PC-3 (cell line): ENCODE measurements around the gene EPB41. TPM values are rescaled to one million over a fixed set of nuclear protein-coding genes. Genes with fewer than 3 reads are reported as not detected.
A peak's percentile ranks its signal among the peaks of the same experiment; 100 is the strongest.

Experiments
- ATAC-seq: fragments of 200-7000 bp; cut with Tn5 transposase; 2 replicates; pipeline ENCODE4 v1.9.1; 2020; ENCODE audit warnings: mild to moderate bottlenecking, moderate library complexity
- BruUV-seq: library from RNA; stranded (reverse); fragments of 400-500 nt; replicated peaks from 2 replicates; lab custom pipeline; 2021; lab: Mats Ljungman, UMichigan
- CTCF ChIA-PET: fragments of 300-600 bp; sonication (Branson Sonifier 250); formaldehyde crosslinking; loops from one replicate; lab custom pipeline; 2022; ENCODE audit warnings: antibody characterized with exemption; lab: Charles Lee
- POLR2A ChIA-PET: fragments of 300-600 bp; sonication (Branson Sonifier 250); formaldehyde crosslinking; loops from one replicate; lab custom pipeline; 2022; ENCODE audit warnings: antibody characterized with exemption; ENCODE audit not compliant: unreplicated experiment; lab: Charles Lee
- DNase-seq: peaks from one replicate; pipeline ENCODE4 v3.0.0-alpha.2; 2015
- H2AFZ ChIP-seq: fragments of 300-600 bp; sonication (generic); 2 replicates; pipeline ENCODE4 v1.6.0; 2016; ENCODE audit warnings: antibody characterized with exemption, low read length
- H3F3A ChIP-seq: fragments of 300-600 bp; sonication (generic); one replicate; pipeline ENCODE4 v1.6.0; 2017; ENCODE audit warnings: antibody characterized with exemption, low read length, control low read depth, mild to moderate bottlenecking; ENCODE audit not compliant: unreplicated experiment
- H3K27ac ChIP-seq: fragments of 300-600 bp; sonication (generic); 2 replicates; pipeline ENCODE4 v1.5.1; 2016; ENCODE audit warnings: mild to moderate bottlenecking, low read length
- H3K27me3 ChIP-seq: fragments of 300-600 bp; sonication (generic); 2 replicates; pipeline ENCODE4 v1.6.1; 2016; ENCODE audit warnings: low read length, mixed read lengths
- H3K36me3 ChIP-seq: fragments of 300-600 bp; sonication (generic); 2 replicates; pipeline ENCODE4 v1.6.1; 2016; ENCODE audit warnings: low read depth, mixed run types, low read length, mixed read lengths
- H3K4me1 ChIP-seq: fragments of 300-600 bp; sonication (generic); 2 replicates; pipeline ENCODE4 v1.5.1; 2016; ENCODE audit warnings: low read length; ENCODE audit not compliant: insufficient read depth
- H3K4me2 ChIP-seq: fragments of 300-600 bp; sonication (generic); 2 replicates; pipeline ENCODE4 v1.6.0; 2016; ENCODE audit warnings: low read length
- H3K4me3 ChIP-seq: fragments of 300-600 bp; sonication (generic); 2 replicates; pipeline ENCODE4 v1.5.1; 2016; ENCODE audit warnings: mild to moderate bottlenecking, low read length, mixed read lengths
- H3K79me2 ChIP-seq: fragments of 300-600 bp; sonication (generic); 2 replicates; pipeline ENCODE4 v1.6.1; 2017; ENCODE audit warnings: low read length, mixed read lengths
- H3K9ac ChIP-seq: fragments of 300-600 bp; sonication (generic); 2 replicates; pipeline ENCODE4 v1.6.0; 2016; ENCODE audit warnings: mild to moderate bottlenecking, low read length
- H3K9me2 ChIP-seq: fragments of 300-600 bp; sonication (generic); replicated peaks from 2 replicates; pipeline ENCODE4 v1.6.1; 2016; ENCODE audit warnings: mixed run types, low read length, mixed read lengths
- H3K9me3 ChIP-seq: fragments of 300-600 bp; sonication (generic); 2 replicates; pipeline ENCODE4 v1.6.1; 2016; ENCODE audit warnings: low read length, mixed read lengths
- H4K20me1 ChIP-seq: fragments of 300-600 bp; sonication (generic); 2 replicates; pipeline ENCODE4 v1.6.1; 2016; ENCODE audit warnings: low read length, mixed read lengths
- CTCF ChIP-seq: fragments of 300-600 bp; sonication (generic); conservative IDR thresholded peaks from 2 replicates; pipeline ENCODE4 v1.5.1; 2017; ENCODE audit warnings: antibody characterized with exemption, low read depth, mild to moderate bottlenecking, low read length
- EZH2 ChIP-seq: fragments of 300-600 bp; sonication (generic); IDR thresholded peaks from one replicate; pipeline ENCODE4 v1.6.1; 2017; ENCODE audit warnings: antibody characterized with exemption, mild to moderate bottlenecking, low read length; ENCODE audit not compliant: unreplicated experiment
- EZH2phosphoT487 ChIP-seq: fragments of 300-600 bp; sonication (generic); IDR thresholded peaks from 2 replicates; pipeline ENCODE4 v1.6.1; 2018; ENCODE audit warnings: mild to moderate bottlenecking, antibody characterized with exemption, low read length, borderline replicate concordance
- intact Hi-C: fragments of 100-400 bp; cut with micrococcal nuclease; formaldehyde crosslinking; loops from 2 replicates; pipeline ENCODE4 v1.9.0; 2023
- total RNA-seq: library from RNA; depleted of rRNA; stranded (reverse); fragments of >200 nt; gene quantifications from 2 replicates; pipeline ENCODE4 v1.2.3, GENCODE V29; 2014

Gene EPB41
- total RNA-seq, 1 experiment from 2014 or later = 44.9 TPM

- no peak overlapping the region for H2AFZ ChIP-seq
- BruUV-seq = no TSS peak
- TF ChIP-seq EZH2 = no peak
- TF ChIP-seq EZH2phosphoT487 = no peak
- TF ChIP-seq CTCF = no peak
- intact Hi-C loops = no loop called here
- H3K4me1 ChIP-seq = no peaks in the 10 kb centered on the region
- H3K36me3 ChIP-seq = peaks cover 73% of the 10 kb centered on the region
- H3K9me2 ChIP-seq = no peaks in the 10 kb centered on the region
- no peaks in the 10 kb centered on the region for H3K27me3 ChIP-seq
- ChIA-PET POLR2A (no interaction called here), CTCF (no interaction called here)
- H3K4me3 ChIP-seq = no peak overlapping the region
- H3K9ac ChIP-seq = no peak overlapping the region
- H3K9me3 ChIP-seq = no peaks in the 10 kb centered on the region
- no peak for ATAC-seq
- H3K4me2 ChIP-seq = no peak overlapping the region
- no peak for DNase-seq
- H3F3A ChIP-seq = no peaks in the 10 kb centered on the region
- peaks cover 71% of the 10 kb centered on the region for H3K79me2 ChIP-seq
- peaks cover 17% of the 10 kb centered on the region; the same call in 1 of the 2 replicates for H4K20me1 ChIP-seq
- no peak overlapping the region for H3K27ac ChIP-seq
Measured at GRCh38 chr1:29162025-29162424, 247.7 kb downstream of the EPB41 start.

- Histone ChIP-seq H3K36me3 (peaks cover 69% of the 10 kb centered on the region), H3K9ac (no peak overlapping the region), H3K4me2 (no peak overlapping the region), H4K20me1 (peaks cover 17% of the 10 kb centered on the region; the same call in 1 of the 2 replicates), H3K4me1 (no peaks in the 10 kb centered on the region), H3K9me2 (no peaks in the 10 kb centered on the region), H2AFZ (no peak overlapping the region), H3K27ac (no peak overlapping the region), H3K4me3 (no peak overlapping the region), H3K79me2 (peaks cover 76% of the 10 kb centered on the region), H3F3A (no peaks in the 10 kb centered on the region), H3K9me3 (no peaks in the 10 kb centered on the region), H3K27me3 (no peaks in the 10 kb centered on the region)
- DNase-seq = no peak
- POLR2A ChIA-PET = no interaction called here
- TF ChIP-seq EZH2 (no peak), CTCF (no peak), EZH2phosphoT487 (no peak)
- intact Hi-C loops = no loop called here
- BruUV-seq = no TSS peak
- peak; percentile 15; the same call in 1 of the 2 replicates for ATAC-seq
- CTCF ChIA-PET = no interaction called here
Measured at GRCh38 chr1:29162476-29163138, 248.2 kb downstream of the EPB41 start.

- Histone ChIP-seq H3K9me3 (no peaks in the 10 kb centered on the region), H3K9ac (no peak overlapping the region), H3K79me2 (peaks cover 94% of the 10 kb centered on the region), H3K27ac (no peak overlapping the region), H3K4me1 (no peaks in the 10 kb centered on the region), H3F3A (no peaks in the 10 kb centered on the region), H2AFZ (no peak overlapping the region), H4K20me1 (peaks cover 31% of the 10 kb centered on the region), H3K4me2 (no peak overlapping the region), H3K4me3 (no peak overlapping the region), H3K9me2 (no peaks in the 10 kb centered on the region), H3K27me3 (no peaks in the 10 kb centered on the region), H3K36me3 (peaks cover 69% of the 10 kb centered on the region)
- DNase-seq = no peak
- ChIA-PET POLR2A (interaction anchor here (0.7 kb wide), 1 partner anchor 17 kb away, joined by 3 read pairs; the partner anchor contains the start of gene SRSF4), CTCF (no interaction called here)
- no peak for TF ChIP-seq EZH2
- TF ChIP-seq EZH2phosphoT487 = no peak
- no peak for TF ChIP-seq CTCF
- no TSS peak for BruUV-seq
- intact Hi-C loops = no loop called here
- no peak for ATAC-seq
Measured at GRCh38 chr1:29164588-29164987, 250.2 kb downstream of the EPB41 start.
